Panc1 (cell line): Measurements from ENCODE around the gene C15orf40.

Source experiments
- CTCF ChIP-seq: fragments of 450-650 bp; IDR thresholded peaks from 2 replicates; pipeline ENCODE4 v1.5.1; 2017; ENCODE audit warnings: mild to moderate bottlenecking
- POLR2AphosphoS5 ChIP-seq: IDR thresholded peaks from 2 replicates; pipeline ENCODE4 v1.6.1; 2012; ENCODE audit warnings: mild to moderate bottlenecking, low read depth, low read length, moderate library complexity
- SIN3A ChIP-seq: IDR thresholded peaks from 2 replicates; pipeline ENCODE4 v1.6.1; 2012; ENCODE audit warnings: low read depth, mild to moderate bottlenecking, low read length, moderate library complexity, borderline replicate concordance; ENCODE audit not compliant: insufficient read depth
- TCF7L2 ChIP-seq: IDR thresholded peaks from 2 replicates; pipeline ENCODE4 v1.6.1; 2011; ENCODE audit warnings: mild to moderate bottlenecking, low read depth, low read length, inconsistent platforms
- TF ChIP-seq, protein P1 (sequence below), 2 experiments: IDR thresholded peaks; 2 replicates each; pipeline ENCODE4 v1.6.1; 2011 to 2012; ENCODE audit warnings: low read depth in 2 of 2, control low read depth in 1 of 2, low read length in 1 of 2, mild to moderate bottlenecking in 1 of 2, moderate library complexity in 1 of 2; ENCODE audit not compliant: insufficient read depth in 1 of 2

GRCh38 chr15:83011271-83012075 is at the start of gene C15orf40:
- peak; percentile 54 for TF ChIP-seq TCF7L2
- peak; percentile 90 for TF ChIP-seq POLR2AphosphoS5
- TF ChIP-seq CTCF: peak; percentile 87
- TF ChIP-seq SIN3A: peak; percentile 71; the same call in 1 of the 2 replicates
- TF ChIP-seq, protein P1, sequence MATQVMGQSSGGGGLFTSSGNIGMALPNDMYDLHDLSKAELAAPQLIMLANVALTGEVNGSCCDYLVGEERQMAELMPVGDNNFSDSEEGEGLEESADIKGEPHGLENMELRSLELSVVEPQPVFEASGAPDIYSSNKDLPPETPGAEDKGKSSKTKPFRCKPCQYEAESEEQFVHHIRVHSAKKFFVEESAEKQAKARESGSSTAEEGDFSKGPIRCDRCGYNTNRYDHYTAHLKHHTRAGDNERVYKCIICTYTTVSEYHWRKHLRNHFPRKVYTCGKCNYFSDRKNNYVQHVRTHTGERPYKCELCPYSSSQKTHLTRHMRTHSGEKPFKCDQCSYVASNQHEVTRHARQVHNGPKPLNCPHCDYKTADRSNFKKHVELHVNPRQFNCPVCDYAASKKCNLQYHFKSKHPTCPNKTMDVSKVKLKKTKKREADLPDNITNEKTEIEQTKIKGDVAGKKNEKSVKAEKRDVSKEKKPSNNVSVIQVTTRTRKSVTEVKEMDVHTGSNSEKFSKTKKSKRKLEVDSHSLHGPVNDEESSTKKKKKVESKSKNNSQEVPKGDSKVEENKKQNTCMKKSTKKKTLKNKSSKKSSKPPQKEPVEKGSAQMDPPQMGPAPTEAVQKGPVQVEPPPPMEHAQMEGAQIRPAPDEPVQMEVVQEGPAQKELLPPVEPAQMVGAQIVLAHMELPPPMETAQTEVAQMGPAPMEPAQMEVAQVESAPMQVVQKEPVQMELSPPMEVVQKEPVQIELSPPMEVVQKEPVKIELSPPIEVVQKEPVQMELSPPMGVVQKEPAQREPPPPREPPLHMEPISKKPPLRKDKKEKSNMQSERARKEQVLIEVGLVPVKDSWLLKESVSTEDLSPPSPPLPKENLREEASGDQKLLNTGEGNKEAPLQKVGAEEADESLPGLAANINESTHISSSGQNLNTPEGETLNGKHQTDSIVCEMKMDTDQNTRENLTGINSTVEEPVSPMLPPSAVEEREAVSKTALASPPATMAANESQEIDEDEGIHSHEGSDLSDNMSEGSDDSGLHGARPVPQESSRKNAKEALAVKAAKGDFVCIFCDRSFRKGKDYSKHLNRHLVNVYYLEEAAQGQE (IDR thresholded peaks at IDR 0.05; ENCODE audit: insufficient read depth in 1 of 2, low read depth in 2 of 2, low read length in 1 of 2): no peak
